ENCODE data around the gene ATP2A2. TPM values are rescaled to one million over a fixed set of nuclear protein-coding genes. Genes with fewer than 3 reads are reported as not detected.
A peak's percentile ranks its signal among the peaks of the same experiment; 100 is the strongest.

ATP2A2 gene
- total RNA-seq, 1 experiment from 2014 or later, result 262 TPM

GRCh38 chr12:110372056-110372425, 91.0 kb downstream of the ATP2A2 start:
- no peak overlapping the region for H3K27ac Mint-ChIP-seq (ENCODE audit: unreplicated experiment)
- H3K9me3 Mint-ChIP-seq (ENCODE audit: unreplicated experiment), result no peaks in the 10 kb centered on the region
- no peaks in the 10 kb centered on the region for H3K4me1 ChIP-seq
- H3K9me3 ChIP-seq, result no peaks in the 10 kb centered on the region
- H3K4me1 Mint-ChIP-seq (ENCODE audit: low read depth, unreplicated experiment), result no peaks in the 10 kb centered on the region
- no TSS peak for BruUV-seq (replicated peaks)
- CTCF ChIA-PET, result no interaction called here
- no peaks in the 10 kb centered on the region; the same call in 1 of the 2 replicates for H3K36me3 ChIP-seq (ENCODE audit: control insufficient read depth, insufficient read depth, low read length)
- no peak for DNase-seq
- H3K4me3 ChIP-seq (ENCODE audit: low read depth, low read length), result no peak overlapping the region
- intact Hi-C loops (cut with micrococcal nuclease; ENCODE audit: unreplicated experiment), result no loop called here
- peaks cover 68% of the 10 kb centered on the region for H3K36me3 Mint-ChIP-seq (ENCODE audit: insufficient read depth, unreplicated experiment)
- no peak for TF ChIP-seq CTCF (IDR thresholded peaks at IDR 0.05; ENCODE audit: insufficient read depth in 1 of 2, low read depth in 1 of 2, low read length in 1 of 2, severe bottlenecking in 1 of 2, unreplicated experiment in 1 of 2)
- H3K27me3 ChIP-seq (replicated peaks; ENCODE audit: control insufficient read depth, insufficient read depth, low read length), result no peaks in the 10 kb centered on the region
- H3K4me3 Mint-ChIP-seq (ENCODE audit: unreplicated experiment), result no peak overlapping the region
- POLR2A ChIA-PET, result no interaction called here
- H3K27me3 Mint-ChIP-seq (ENCODE audit: insufficient read depth, unreplicated experiment), result no peaks in the 10 kb centered on the region

DNA sequence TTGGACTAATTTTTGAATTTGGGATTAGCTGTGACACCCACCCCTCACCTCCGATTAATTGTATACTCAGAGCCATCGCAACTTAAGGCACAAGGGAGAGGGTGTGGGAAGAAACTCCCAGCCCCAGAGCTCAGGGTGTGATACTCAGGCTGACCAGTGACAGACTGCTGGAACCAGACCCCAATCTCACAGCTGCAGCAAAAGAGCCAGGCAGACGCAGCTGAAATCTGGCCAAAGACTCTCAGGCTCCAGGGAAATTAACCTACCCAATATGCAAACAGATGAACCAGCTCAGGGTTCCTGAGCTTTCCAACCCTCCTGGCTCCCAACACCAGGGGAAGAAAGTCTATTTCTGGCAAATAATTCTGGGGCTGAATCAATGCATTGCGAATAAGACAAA, 92.0 kb downstream of the ATP2A2 start:
- peaks cover 73% of the 10 kb centered on the region for H3K36me3 Mint-ChIP-seq (ENCODE audit: insufficient read depth, unreplicated experiment)
- ChIA-PET CTCF (interaction anchor here (0.5 kb wide), 1 partner anchor 19 kb away, joined by 3 read pairs; no protein-coding TSS in a partner anchor), POLR2A (no interaction called here)
- no TSS peak for BruUV-seq (replicated peaks)
- DNase-seq, result no peak
- no peak overlapping the region for H3K27ac Mint-ChIP-seq (ENCODE audit: unreplicated experiment)
- intact Hi-C loops (cut with micrococcal nuclease; ENCODE audit: unreplicated experiment), result no loop called here
- TF ChIP-seq CTCF (IDR thresholded peaks at IDR 0.05; ENCODE audit: insufficient read depth in 1 of 2, low read depth in 1 of 2, low read length in 1 of 2, severe bottlenecking in 1 of 2, unreplicated experiment in 1 of 2), result no peak
- H3K27me3 ChIP-seq (replicated peaks; ENCODE audit: control insufficient read depth, insufficient read depth, low read length), result no peaks in the 10 kb centered on the region
- H3K4me1 ChIP-seq, result no peaks in the 10 kb centered on the region
- no peaks in the 10 kb centered on the region for H3K4me1 Mint-ChIP-seq (ENCODE audit: low read depth, unreplicated experiment)
- no peaks in the 10 kb centered on the region for H3K9me3 ChIP-seq
- H3K4me3 Mint-ChIP-seq (ENCODE audit: unreplicated experiment), result no peak overlapping the region
- no peaks in the 10 kb centered on the region for H3K27me3 Mint-ChIP-seq (ENCODE audit: insufficient read depth, unreplicated experiment)
- H3K36me3 ChIP-seq (ENCODE audit: control insufficient read depth, insufficient read depth, low read length), result no peaks in the 10 kb centered on the region; the same call in 1 of the 2 replicates
- no peak overlapping the region for H3K4me3 ChIP-seq (ENCODE audit: low read depth, low read length)
- H3K9me3 Mint-ChIP-seq (ENCODE audit: unreplicated experiment), result no peaks in the 10 kb centered on the region

- Mint-ChIP-seq H3K27ac (ENCODE audit: unreplicated experiment) (no peak overlapping the region), H3K4me1 (ENCODE audit: low read depth, unreplicated experiment) (no peaks in the 10 kb centered on the region), H3K4me3 (ENCODE audit: unreplicated experiment) (no peak overlapping the region), H3K27me3 (ENCODE audit: insufficient read depth, unreplicated experiment) (no peaks in the 10 kb centered on the region), H3K36me3 (ENCODE audit: insufficient read depth, unreplicated experiment) (peaks cover 77% of the 10 kb centered on the region), H3K9me3 (ENCODE audit: unreplicated experiment) (no peaks in the 10 kb centered on the region)
- H3K4me3 ChIP-seq (ENCODE audit: low read depth, low read length), result no peak overlapping the region
- CTCF ChIA-PET, result interaction anchor here (0.5 kb wide), 1 partner anchor 19 kb away, joined by 3 read pairs; no protein-coding TSS in a partner anchor
- H3K27me3 ChIP-seq (replicated peaks; ENCODE audit: control insufficient read depth, insufficient read depth, low read length), result no peaks in the 10 kb centered on the region
- H3K9me3 ChIP-seq, result no peaks in the 10 kb centered on the region
- H3K4me1 ChIP-seq, result no peaks in the 10 kb centered on the region
- no peaks in the 10 kb centered on the region; the same call in none of the 2 replicates for H3K36me3 ChIP-seq (ENCODE audit: control insufficient read depth, insufficient read depth, low read length)
- no peak for TF ChIP-seq CTCF (IDR thresholded peaks at IDR 0.05; ENCODE audit: insufficient read depth in 1 of 2, low read depth in 1 of 2, low read length in 1 of 2, severe bottlenecking in 1 of 2, unreplicated experiment in 1 of 2)
- intact Hi-C loops (cut with micrococcal nuclease; ENCODE audit: unreplicated experiment), result no loop called here
- BruUV-seq (replicated peaks), result TSS peak; percentile 40
- POLR2A ChIA-PET, result no interaction called here
- DNase-seq, result no peak
Measured at GRCh38 chr12:110373425-110373824, 92.4 kb downstream of the ATP2A2 start.
